Stimulated activated CD4-positive, alpha-beta T cell treated with anti-CD3 and anti-CD28 coated beads, TNF-alpha, amount 100 ng/mL, for 24 hours (primary cell): Measurements from ENCODE around the gene NBL1.
A peak's percentile ranks its signal among the peaks of the same experiment; 100 is the strongest.

Experiments
- DNase-seq, 3 experiments: peaks; one replicate each; pipeline ENCODE4 v3.0.0-alpha.2; 2020; ENCODE audit warnings: low read depth in 3 of 3

Gene NBL1

DNA sequence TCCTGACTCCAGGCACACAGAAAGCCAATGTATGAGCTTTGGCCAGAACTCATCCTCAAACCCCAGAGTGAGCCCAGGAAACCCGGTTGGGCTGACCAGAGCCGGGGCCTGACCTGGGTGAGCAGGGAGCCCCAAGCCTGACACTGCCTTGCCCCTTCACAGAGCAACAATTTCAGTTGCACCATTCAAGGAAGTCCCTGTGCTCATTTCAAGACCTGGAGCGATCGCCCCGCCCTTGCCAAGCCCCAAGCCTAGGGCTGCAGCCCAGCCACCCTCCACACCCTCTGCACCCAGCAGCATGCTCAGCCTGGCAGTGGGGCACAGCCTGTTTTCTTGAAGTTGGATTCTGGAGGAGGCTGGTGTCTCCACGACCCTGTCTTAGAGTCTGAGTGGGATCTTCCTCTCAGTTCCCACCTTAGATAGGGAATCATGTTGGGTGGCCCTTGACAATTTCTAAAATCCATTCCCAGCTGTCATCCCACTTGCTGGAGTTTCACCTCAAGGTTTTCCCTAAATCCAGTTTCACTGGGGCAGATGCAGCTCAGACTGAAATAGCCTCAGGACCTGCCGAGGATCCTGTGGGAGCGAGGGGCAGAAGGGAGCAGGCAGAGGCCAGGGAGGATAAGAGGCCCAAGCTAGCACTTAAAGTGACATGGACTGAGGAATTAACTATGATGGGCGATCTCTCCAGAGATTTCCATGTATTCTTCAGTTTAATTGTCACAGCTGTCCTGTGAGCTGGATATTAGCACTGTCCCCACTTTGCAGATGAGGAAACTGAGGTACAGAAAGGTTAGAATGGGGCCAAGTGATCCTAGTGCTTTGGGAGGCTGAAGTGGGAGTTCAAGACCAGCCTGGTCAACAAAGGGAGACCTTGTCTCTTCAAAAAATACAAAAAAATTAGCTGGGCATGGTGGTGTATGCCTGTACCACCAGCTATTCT, 2.5 kb downstream of the NBL1 start:
- no peak for DNase-seq

DNA sequence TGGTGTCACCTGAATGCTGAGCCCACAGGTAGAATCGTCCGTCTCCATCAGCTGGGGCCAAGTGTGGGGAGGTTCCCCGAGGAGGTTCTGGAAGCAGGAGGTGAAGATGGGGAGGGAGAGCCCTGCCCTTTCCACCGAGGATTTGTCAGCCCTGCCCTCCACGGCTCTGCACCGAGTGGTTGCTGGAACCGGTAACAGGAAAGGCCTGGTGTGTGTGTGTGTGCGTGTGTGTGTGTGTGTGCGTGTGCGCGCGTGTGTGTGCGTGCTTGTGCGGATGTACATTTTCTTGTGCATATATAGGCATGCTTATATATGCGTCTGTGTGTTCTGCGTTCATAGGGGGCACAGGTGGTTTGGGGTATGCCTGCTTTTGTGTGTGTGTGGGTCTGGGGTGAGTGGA, 3.5 kb downstream of the NBL1 start:
- DNase-seq = no peak

DNA sequence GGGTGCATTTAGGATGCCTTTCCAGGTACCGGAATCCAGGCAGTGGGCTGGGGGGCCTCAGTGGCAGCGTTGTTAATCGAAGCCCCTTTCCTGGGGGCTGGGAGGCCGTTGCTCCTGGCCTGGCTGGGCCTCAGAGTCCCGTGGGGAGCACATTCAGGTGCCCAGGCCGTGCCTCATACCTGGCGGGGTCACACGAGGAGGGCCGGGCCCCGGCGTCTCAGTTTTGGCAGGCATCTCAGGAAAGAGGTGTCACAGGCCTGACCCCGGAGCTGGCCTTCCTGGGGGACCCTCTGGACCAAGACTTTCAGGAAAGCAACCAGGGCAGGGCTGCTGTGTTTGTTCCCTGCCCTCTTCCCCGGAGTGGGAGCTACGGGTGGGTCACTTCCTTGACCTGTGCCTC, 4.1 kb downstream of the NBL1 start:
- DNase-seq = no peak

DNA sequence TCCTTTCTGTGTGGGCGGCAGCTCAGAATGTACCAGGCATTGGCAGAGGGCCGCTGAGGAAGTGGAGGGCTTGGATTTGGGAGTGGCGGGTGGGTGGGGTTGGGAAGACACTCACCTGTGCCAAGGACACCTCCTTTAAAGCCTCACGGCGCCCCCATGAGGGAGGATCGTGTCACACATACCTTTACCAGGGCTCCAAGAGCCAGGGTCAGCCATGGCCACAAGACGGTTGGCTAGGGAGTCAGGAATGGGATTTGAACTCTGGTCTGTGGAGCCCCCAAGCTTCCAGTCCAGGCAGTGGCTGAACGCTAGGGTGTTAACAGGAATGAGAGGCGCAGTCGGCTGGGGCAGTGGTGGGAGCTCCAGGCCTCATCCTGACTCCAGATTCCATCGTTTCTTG, 4.6 kb downstream of the NBL1 start:
- no peak for DNase-seq

DNA sequence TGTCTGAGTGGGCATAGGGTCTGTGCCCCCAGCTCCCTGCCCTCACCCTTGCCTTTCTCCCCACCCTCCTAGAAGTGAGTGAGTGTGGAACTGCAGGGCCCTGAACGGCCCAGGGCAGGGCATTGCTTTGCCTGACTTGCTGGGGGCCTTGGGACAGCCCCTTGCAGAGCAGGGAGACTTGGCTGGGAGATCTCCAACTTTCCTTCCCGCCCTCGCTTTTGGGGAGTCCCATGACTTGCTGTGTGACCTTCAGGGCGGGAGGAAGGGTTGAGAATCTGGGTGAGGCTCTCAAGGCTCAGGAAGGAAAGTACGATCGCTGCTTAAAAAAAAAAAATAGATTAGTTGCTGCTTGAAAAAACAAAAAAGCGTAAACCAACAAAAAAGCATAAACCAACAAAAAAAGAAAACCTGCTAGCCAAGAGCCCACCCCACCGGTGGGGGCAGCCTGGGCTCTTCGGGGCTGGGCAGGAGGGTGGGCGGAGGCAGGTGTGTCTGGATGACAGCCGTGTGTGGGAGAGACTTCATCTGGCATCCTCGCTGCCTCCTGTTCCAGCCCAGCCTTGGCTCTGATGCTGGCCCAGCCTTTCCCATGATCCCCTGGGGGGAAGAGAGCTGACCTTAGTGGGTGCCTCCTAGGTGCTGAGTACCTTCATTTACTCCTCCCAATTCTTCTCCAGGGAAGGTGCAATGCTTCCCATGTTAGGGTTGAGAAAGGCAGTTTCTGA, 6.5 kb downstream of the NBL1 start:
- no peak for DNase-seq

DNA sequence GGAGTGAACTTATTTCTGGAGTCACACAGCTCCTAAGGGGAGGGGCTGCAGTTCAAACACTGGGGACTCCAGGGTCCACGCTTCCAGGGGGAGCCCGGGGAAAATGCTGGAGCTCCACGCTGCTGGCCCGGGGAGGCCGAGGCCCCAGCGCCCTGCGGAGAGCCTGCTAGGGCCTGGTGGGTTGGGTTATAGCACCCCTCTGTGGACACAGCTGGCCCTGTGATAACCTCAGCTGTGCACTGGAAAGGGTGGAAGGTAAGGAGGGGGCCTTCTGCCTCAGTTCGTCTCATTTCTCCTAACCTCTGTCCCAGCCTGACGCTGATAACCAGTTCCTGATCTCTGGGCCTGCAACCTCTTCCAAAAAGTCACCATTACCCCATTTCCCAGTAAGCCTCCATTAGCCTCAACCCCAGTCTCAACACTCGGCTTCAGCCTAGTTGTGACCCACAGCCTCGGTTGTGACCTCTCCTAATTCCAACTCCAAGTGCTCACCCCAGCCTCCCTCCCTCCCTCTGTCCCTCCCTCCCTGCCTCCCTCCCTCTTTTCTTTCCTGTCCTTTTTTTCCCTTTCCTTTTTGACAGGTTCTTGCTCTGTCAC, 7.1 kb downstream of the NBL1 start:
- DNase-seq = peak in 1 of 3 experiments; percentile 35

DNA sequence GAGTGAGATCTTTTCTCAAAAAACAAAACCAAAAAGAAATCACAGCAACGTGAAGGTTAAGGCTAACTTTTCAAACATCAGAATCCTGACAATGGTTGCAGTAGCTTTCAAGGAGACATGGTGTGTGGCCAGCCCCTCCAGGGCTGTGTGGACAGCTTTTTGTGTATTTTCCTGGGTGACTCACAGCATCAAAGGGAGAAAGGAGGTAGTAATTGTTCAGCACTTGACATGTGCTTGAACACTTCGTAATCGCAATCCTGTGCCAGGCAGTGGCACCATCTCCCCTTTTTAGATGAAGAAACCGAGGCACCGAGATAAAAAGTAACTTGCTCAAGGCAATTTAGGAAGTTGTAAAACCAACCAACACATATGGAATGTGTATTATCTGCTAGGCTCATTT, 10.3 kb downstream of the NBL1 start:
- no peak for DNase-seq

DNA sequence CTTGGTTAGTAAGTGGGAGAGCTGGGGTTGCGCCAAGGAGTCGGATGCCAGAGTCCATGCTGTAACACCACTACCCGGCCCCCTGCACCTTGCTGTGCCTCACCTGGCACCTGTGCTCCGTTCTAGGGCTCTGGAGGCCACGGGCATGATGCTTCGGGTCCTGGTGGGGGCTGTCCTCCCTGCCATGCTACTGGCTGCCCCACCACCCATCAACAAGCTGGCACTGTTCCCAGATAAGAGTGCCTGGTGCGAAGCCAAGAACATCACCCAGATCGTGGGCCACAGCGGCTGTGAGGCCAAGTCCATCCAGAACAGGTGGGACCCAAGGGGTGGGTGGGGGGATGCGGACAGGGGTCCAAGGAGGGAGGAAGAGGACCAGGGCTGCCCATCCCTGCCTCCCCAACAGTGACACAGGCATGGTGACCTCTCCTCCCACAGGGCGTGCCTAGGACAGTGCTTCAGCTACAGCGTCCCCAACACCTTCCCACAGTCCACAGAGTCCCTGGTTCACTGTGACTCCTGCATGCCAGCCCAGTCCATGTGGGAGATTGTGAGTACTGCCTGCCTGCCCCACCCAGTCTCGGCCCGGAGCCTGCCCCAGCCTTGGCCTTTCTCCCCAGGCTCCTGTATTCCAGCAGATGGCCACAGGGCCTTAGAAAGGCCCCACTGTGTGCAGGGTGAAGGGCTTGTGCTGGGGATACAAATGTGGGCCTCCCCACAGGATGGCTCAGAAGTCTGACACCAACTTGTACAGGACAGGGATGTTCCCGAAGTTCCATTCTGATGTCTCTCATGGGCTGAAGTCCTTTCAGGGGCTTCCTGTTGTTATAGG, 11.0 kb downstream of the NBL1 start:
- DNase-seq = no peak

DNA sequence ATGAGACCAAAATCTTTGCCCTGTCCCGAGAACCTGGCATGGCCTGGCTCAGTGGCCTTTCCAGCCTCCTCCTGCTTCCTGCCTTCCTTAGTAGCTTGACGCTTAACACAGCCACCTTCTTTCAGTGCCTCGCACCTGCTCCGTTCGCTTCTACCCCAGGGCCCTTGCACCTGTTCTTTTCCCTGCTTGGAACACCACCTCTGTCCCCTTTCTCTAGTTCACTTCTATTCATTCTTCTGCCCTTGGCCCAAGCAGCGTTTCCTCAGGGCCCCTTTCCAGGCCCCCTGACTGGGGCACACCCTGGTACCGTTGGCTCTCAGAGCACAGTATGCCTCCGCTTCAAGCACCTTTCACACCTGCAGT, 11.6 kb downstream of the NBL1 start:
- no peak for DNase-seq

DNA sequence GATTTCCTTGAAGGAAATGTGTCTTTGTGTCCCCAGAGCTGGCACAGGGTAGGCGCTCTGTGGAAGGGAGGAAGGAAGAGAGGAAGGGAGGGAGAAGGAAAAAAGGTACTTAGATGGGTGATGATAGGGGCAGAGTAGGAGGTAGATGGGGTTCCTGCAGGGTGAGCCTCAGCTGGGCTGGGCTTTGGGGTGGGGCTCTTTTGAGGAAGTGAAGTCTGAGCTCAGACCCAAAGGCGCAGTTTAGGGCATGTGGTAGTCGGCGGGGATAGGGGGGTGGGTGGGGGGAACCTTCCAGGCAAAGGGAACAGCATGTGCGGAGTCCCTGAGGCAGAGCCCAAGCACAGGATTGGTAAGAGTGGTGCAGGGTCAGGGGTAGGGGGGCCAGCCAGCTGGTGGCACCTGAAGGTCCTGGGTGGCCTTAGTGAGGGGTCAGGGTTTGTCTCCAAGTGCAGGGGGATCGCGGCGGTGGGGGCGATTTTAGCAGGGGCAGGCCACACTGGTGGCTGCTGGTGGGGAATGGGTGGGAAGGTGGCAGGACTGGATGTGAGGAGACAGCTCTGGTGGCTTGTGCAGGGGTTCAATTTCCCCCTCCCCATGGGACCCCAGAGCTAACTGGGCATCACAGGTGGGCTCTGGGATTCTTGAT, 12.1 kb downstream of the NBL1 start:
- no peak for DNase-seq

DNA sequence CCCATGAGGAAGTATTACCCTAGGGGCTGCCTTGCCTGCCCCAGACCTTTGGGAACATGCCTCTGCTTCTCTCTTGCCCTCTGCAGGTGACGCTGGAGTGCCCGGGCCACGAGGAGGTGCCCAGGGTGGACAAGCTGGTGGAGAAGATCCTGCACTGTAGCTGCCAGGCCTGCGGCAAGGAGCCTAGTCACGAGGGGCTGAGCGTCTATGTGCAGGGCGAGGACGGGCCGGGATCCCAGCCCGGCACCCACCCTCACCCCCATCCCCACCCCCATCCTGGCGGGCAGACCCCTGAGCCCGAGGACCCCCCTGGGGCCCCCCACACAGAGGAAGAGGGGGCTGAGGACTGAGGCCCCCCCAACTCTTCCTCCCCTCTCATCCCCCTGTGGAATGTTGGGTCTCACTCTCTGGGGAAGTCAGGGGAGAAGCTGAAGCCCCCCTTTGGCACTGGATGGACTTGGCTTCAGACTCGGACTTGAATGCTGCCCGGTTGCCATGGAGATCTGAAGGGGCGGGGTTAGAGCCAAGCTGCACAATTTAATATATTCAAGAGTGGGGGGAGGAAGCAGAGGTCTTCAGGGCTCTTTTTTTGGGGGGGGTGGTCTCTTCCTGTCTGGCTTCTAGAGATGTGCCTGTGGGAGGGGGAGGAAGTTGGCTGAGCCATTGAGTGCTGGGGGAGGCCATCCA, 12.8 kb downstream of the NBL1 start:
- no peak for DNase-seq

DNA sequence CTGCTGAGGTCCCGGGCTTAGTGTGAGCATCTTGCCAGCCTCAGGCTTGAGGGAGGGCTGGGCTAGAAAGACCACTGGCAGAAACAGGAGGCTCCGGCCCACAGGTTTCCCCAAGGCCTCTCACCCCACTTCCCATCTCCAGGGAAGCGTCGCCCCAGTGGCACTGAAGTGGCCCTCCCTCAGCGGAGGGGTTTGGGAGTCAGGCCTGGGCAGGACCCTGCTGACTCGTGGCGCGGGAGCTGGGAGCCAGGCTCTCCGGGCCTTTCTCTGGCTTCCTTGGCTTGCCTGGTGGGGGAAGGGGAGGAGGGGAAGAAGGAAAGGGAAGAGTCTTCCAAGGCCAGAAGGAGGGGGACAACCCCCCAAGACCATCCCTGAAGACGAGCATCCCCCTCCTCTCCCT, 13.4 kb downstream of the NBL1 start:
- DNase-seq = no peak

DNA sequence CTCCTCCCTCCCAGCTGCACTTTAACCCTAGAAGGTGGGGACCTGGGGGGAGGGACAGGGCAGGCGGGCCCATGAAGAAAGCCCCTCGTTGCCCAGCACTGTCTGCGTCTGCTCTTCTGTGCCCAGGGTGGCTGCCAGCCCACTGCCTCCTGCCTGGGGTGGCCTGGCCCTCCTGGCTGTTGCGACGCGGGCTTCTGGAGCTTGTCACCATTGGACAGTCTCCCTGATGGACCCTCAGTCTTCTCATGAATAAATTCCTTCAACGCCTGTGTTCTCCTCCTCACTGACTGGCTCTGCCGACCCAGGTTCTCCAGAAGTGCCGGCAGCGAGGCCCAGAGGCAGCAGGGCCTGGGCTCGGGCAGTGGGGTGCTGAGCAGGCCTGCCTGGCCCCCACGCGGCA, 14.1 kb downstream of the NBL1 start:
- DNase-seq = no peak

DNA sequence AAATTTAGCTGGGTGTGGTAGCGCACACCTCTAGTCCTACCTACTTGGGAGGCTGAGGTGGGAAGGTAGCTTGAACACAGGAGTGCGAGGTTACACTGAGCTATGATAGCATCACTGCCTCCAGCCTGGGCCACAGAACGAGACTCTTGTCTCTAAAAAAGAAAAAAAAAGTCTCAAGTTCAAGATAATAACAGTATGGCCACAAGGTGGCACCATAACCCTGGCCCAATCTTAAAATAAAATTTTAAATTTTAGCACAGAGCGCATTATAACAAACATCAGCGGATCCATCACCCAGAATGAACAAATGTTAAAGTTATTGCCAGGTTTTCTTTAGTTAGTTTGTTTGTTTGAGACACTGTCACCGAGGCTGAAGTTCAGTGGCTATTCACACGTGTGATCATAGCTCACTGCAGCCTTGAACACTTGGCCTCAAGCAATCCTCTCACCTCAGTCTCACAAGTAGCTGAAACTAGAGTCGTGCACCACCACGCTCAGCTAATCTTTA, 17.7 kb downstream of the NBL1 start:
- DNase-seq = peak in 1 of 3 experiments; percentile 29

DNA sequence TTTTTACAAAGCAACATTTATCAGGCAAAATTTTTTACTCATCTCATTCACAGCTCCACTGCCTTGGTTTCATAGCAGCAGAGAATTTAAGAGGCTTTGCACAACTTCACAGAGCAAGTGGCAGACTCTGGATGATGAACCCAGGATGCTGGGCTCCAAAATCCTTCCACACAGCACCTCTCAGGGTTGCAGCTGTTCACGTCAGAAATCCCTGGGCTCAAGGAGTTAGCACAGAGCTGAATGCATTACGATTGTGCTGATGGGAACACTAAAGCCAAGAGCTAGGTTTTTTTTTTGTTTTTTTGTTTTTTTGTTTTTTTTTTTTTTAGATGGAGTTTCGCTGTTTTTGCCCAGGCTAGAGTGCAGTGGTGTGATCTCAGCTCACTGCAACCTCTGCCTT, 18.2 kb downstream of the NBL1 start:
- DNase-seq = no peak

DNA sequence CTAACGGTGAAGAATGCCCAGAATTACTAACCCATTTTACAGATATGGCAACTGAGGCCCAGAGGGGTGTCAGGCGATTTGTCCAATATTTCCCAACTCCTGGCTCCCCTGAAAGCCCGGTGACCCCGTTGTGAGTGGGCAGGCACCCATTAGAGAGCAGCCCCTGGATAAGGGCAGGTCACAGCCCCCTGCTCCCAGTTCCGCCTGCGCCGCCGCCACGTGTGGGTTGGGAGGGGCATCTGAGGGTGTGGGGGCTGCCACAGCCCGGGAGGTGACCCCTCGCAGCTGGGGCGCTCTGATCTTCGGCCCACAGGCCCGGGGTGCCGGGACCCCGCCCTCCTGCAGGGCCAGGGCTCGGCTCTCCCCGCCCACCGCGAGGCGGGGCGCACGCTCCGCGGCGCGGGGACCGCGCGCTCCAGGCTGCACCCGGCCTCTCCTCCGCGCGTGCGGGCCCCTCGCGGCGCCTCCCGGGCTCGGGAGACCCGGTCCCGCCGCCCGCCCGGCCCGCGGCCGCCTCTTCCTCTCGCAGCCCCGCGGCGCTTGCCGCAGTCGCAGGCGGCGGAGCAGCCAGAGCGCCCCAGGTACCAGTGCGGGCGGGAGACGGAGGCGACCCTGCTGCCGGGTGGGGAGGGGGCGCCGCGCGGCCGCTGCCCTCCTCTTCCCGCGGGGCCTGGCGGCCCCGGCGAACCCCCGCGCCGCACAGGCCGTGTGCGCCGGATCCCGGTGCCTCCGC, 20.5 kb downstream of the NBL1 start, which contains the start of gene HTR6:
Gene HTR6, plus strand, starts transcription at position 423 of the 733 bp plus-strand sequence. CDS start 879 bp downstream, outside the sequence.
- peak in 1 of 3 experiments; percentile 47 for DNase-seq

DNA sequence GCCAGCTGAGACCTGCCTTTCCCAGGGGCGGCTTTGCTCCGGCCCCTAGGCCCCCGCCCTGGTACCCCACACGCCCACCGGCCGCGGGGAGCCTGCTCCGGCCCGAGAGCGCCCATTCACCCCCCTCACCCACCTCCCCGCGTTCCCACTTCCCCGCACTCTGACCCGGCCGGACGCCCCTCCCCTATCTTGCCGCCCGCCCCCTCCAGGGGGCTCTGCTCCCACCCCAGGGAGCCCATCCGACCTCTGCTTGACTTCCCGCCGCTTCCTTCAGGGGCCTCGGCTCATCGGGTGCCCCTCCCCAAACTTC, 21.0 kb downstream of the NBL1 start:
- no peak for DNase-seq

DNA sequence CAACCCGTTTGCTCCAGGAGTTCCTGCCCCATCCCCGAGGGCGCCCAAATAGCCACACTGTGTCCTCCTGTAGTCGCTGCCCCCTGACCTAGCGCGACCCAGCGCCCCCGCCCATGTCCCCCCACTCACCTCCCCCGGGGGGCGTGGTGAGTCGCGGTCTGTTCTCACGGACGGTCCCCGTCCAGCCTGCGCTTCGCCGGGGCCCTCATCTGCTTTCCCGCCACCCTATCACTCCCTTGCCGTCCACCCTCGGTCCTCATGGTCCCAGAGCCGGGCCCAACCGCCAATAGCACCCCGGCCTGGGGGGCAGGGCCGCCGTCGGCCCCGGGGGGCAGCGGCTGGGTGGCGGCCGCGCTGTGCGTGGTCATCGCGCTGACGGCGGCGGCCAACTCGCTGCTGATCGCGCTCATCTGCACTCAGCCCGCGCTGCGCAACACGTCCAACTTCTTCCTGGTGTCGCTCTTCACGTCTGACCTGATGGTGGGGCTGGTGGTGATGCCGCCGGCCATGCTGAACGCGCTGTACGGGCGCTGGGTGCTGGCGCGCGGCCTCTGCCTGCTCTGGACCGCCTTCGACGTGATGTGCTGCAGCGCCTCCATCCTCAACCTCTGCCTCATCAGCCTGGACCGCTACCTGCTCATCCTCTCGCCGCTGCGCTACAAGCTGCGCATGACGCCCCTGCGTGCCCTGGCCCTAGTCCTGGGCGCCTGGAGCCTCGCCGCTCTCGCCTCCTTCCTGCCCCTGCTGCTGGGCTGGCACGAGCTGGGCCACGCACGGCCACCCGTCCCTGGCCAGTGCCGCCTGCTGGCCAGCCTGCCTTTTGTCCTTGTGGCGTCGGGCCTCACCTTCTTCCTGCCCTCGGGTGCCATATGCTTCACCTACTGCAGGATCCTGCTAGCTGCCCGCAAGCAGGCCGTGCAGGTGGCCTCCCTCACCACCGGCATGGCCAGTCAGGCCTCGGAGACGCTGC, 21.7 kb downstream of the NBL1 start:
- DNase-seq = no peak

DNA sequence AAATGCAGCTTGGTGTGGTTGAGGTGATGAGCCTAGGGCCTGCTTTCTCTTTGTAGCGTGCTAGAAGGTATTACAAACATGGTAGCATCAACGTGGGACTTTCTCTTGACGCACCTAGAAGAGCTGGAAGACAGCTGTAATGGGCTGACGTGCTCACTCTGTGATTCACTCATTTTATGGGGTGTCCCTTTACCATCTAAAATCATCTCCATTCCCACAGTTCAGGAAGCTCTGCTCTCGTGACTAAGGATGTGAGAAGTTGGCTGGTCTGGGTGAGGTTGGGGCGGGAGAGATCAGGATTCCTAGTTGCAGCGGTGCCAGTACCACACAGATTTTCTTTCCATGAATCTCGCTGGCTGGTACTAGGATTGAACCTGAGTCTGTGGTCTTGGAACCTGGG, 24.8 kb downstream of the NBL1 start:
- DNase-seq = no peak
